Measurements from ENCODE around the gene NFIA.

DNA sequence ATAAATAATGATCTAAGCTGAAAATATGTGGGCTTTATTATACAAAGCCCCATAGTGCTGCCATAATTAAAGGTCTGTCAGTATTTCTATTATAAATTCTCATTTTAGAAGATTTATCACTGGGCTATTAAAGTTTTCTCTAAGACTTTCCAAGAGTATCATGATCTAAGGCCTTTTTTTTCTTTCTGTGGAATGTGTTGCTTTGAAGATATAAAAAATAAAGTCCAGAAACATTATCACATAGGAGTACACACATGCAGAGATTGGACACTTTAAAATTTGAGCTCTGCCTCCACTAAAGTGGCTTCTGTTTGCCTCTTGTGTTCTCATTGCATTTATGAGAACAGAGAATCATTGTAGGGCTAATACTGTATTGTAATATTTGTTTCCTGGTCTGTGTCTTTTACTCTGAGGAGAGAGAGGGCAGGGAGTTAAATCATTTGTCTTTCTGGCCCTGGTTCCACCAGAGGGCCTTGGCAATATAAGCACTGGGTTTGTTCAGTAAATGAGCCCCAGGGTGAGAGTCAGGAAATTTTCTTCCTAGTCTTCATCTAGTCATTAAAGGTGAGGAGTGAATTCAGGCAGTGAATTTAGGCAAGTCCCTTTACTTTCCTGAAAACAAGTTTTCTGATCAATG lies 70.2 kb downstream of the NFIA start:
- TF ChIP-seq, protein P1, sequence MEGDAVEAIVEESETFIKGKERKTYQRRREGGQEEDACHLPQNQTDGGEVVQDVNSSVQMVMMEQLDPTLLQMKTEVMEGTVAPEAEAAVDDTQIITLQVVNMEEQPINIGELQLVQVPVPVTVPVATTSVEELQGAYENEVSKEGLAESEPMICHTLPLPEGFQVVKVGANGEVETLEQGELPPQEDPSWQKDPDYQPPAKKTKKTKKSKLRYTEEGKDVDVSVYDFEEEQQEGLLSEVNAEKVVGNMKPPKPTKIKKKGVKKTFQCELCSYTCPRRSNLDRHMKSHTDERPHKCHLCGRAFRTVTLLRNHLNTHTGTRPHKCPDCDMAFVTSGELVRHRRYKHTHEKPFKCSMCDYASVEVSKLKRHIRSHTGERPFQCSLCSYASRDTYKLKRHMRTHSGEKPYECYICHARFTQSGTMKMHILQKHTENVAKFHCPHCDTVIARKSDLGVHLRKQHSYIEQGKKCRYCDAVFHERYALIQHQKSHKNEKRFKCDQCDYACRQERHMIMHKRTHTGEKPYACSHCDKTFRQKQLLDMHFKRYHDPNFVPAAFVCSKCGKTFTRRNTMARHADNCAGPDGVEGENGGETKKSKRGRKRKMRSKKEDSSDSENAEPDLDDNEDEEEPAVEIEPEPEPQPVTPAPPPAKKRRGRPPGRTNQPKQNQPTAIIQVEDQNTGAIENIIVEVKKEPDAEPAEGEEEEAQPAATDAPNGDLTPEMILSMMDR (conservative IDR thresholded peaks at IDR 0.05; ENCODE audit: low read depth, low read length) = peak; percentile 28; the same call in 1 of the 2 replicates
- no peak for TF ChIP-seq EZH2 (IDR thresholded peaks at IDR 0.05; ENCODE audit: borderline replicate concordance, low read depth, low read length, poor library complexity, severe bottlenecking)
